Endometrial microvascular endothelial cells (primary cell): ENCODE results near the gene ARHGAP10. TPM values are rescaled to one million over a fixed set of nuclear protein-coding genes. Genes with fewer than 3 reads are reported as not detected.

Source experiments
- in situ Hi-C: cut with HindIII; loops from 2 replicates; pipeline ENCODE4 v1.10.0; 2017; ENCODE audit warnings: low sequenced_read_pairs, low pct_unique_long_range_greater_than_20kb; ENCODE audit errors: inconsistent ontology term
- total RNA-seq: library from RNA; depleted of rRNA; stranded (reverse); fragments of >200 nt; gene quantifications from one replicate; pipeline ENCODE4 v1.2.3, GENCODE V29; 2015; ENCODE audit errors: inconsistent ontology term

ARHGAP10 gene
- total RNA-seq, 1 donor from 2014 or later: 28.1 TPM

- in situ Hi-C loops: no loop called here
Measured at GRCh38 chr4:148116264-148116663, 384.4 kb downstream of the ARHGAP10 start.

- in situ Hi-C loops: no loop called here
Measured at GRCh38 chr4:148116969-148117368, 385.1 kb downstream of the ARHGAP10 start.

- in situ Hi-C loops: no loop called here
Measured at GRCh38 chr4:148118179-148118578, 386.3 kb downstream of the ARHGAP10 start.

- in situ Hi-C loops: no loop called here
Measured at GRCh38 chr4:148118633-148119032, 386.7 kb downstream of the ARHGAP10 start.

GRCh38 chr4:148120216-148120615 is 388.3 kb downstream of the ARHGAP10 start:
- in situ Hi-C loops: no loop called here

Other genes starting within 250 kb of the ARHGAP10 start
- gene TMEM184C, start 114.7 kb upstream of the ARHGAP10 start, total RNA-seq: 37.3 TPM
- 7.5 TPM for gene PRMT9, start 47.9 kb upstream of the ARHGAP10 start, total RNA-seq